ENCODE measurements around the gene KRT36.

DNA sequence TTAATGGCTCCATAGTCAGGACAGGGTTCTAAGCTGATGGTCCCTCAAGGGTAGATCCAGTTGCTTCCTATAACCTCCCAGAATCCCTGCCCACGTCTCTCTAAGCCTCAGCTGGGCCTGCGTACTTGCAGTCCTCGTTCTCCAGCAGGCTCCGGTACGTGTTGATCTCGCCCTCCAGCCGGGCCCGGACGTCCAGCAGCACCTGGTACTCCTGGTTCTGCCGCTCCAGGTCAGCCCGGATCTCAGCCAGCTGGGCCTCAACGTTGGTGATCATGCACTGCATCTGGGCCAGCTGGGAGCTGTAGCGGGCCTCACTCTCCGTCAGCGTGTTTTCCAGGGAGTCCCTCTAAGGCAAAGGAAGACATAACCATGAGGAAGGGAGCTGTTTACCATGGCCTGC is 27.0 kb downstream of the KRT36 start:
- TF ChIP-seq POLR2A (IDR thresholded peaks at IDR 0.05) = no peak
- TF ChIP-seq CTCF (IDR thresholded peaks at IDR 0.05) = no peak
- no peak for TF ChIP-seq POLR2AphosphoS5 (IDR thresholded peaks at IDR 0.05; ENCODE audit: insufficient read depth in 1 of 2, low read depth in 1 of 2)
